NCI-H187 treated with DMSO at 0.1 percent for 48 hours (cell line): ENCODE data around the gene LILRB2.
"Not testable (repeated sequence)": the region's sequence is repeated elsewhere in the genome, so short reads cannot be mapped to it uniquely, and the experiment has no call there.

Experiments
- DNase-seq: peaks from one replicate; lab custom pipeline; 2025; lab: John Stamatoyannopoulos, UW

The LILRB2 gene

GRCh38 chr19:54272181-54272580 lies 8.7 kb downstream of the LILRB2 start:
- DNase-seq = not testable (repeated sequence)

DNA sequence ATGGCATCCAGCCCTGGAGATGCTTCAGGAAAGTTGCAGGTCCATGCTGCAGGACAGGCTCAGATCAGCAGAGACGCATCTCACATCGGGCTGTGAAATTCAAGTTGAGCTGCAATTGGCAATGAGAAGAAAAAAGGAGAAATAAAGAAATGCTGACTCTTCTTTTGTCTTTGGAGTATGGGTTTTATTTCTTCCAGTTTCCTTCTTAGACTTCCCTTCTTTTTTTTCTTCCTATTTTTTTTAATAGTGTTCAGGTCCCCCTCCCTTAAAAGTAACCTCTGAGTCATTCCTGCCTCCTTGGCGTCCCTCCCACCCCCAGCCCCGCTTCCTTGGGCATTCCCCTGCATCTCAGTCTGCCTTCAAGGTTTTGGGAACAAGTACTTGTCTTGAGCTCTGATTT lies 9.3 kb downstream of the LILRB2 start:
- DNase-seq = not testable (repeated sequence)

DNA sequence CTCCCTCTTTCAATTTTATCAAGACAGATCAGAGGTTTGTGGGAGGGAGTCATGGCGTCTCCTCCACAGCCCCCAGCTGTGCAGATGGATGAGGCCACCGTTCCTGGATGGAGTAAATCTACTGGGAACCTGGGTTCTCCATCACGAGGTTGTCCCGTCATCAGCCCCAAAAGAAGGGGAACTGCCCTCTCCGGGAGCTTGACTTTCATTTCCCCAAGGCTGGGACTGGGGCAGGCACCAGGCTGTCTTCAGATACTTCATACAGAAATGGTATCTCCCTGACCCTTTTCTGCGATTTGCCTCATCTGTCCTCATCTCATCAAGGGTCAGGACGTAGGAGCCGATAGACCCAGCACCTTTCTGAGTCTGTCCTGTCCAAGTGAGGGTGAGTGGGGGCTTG lies 9.8 kb downstream of the LILRB2 start:
- DNase-seq = no peak

DNA sequence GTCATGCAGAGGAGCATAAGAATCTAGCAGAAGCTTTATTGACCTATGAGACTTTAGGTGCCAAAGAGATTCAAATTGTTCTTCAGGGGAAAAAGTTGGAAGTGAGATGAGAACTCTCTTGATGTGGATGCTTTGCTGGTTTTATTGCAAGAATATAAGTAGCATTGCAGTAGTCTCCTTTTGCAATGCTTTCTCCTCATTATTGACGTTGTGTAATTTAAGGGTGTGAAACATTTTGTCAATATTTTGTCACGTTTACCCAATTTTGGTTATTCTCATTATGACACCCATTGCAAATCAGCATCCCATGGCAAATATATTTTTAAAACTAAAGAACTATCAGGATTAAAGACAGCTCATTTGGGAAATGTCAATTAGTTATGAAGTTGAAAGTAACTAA lies 12.0 kb downstream of the LILRB2 start:
- DNase-seq = no peak

- no peak for DNase-seq
These were observed 14.8 kb downstream of the LILRB2 start for GRCh38 chr19:54266133-54266532.

DNA sequence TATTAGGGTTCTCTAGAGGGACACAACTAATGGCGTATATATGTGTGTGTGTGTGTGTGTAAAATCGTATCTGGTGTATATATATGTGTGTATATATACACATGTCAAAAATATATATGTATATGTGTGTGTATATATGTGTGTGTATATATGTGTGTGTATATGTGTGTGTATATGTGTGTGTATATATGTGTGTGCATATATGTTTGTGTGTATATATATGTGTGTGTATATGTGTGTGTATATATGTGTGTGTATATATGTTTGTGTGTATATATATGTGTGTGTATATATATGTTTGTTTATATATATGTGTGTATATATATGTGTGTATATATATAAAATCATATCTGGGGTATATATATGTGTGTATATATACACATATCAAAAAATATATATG lies 18.4 kb downstream of the LILRB2 start:
- no peak for DNase-seq

GRCh38 chr19:54262066-54262465 lies 18.8 kb downstream of the LILRB2 start:
- no peak for DNase-seq

DNA sequence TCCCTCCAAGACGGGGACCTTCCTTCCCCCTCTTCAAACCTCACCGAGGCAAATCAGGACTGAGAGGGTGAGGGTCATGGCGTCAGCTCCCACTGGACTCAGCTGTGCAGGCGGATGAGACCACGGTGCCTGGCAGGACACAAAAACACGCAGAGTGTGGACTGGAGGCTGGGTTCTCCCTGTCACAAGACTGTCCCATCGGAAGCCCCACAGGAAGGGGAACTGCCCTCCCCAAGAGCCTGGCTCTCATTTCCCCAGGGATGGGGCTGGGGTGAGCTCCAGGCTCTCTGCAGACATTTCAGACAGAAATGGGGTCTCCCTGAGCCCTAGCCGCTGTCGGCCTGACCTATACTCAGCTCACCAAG lies 23.8 kb downstream of the LILRB2 start, which contains the start of gene LILRB5:
TSS of gene LILRB5 (minus strand) at position 158 of the 365 bp plus-strand sequence. CDS start at position 78, 80 bp downstream.
- DNase-seq = no peak

DNA sequence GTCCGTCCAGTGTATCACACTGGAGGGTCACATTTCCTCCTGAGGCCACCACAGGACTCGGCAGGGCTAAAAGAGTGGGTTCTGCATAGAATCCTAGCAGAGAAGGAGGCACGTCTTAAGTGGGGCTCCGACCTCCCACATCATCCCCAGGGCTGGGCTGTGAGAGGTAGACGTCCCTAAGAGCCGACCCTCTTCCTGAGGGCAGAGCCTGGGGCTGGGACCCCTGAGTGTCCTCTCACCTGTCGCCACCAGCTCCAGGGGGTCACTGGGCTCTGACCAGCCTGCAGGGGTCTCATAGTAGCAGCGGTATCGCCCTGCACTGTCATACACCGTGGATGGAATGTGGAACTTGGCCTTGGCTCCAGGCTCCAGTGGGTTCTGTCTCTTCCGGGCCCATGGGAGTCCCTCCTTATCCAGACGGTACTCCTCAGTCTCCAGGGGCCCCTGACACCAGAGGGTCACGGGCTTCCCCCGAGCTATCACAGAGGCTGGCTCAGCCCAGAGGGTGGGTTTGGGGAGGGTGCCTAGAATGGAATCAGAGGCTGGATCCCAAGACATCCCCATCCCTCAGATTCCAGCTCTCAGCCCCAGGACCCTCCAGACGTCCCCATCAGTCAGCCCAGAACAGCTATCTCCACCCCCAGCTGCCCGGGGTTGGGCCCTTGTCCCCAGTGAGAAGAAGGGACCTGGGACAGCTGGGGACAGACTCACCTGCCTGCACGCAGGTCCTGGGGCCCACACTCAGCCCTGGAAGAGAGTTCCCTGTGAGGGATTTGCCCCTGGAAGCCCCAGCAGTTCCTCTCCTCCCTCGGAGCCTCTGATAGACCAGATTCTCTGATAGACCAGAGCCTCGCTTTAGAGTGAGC lies 24.4 kb downstream of the LILRB2 start:
- DNase-seq = no peak

- DNase-seq = no peak
These were observed 25.7 kb downstream of the LILRB2 start for GRCh38 chr19:54255105-54255775.

DNA sequence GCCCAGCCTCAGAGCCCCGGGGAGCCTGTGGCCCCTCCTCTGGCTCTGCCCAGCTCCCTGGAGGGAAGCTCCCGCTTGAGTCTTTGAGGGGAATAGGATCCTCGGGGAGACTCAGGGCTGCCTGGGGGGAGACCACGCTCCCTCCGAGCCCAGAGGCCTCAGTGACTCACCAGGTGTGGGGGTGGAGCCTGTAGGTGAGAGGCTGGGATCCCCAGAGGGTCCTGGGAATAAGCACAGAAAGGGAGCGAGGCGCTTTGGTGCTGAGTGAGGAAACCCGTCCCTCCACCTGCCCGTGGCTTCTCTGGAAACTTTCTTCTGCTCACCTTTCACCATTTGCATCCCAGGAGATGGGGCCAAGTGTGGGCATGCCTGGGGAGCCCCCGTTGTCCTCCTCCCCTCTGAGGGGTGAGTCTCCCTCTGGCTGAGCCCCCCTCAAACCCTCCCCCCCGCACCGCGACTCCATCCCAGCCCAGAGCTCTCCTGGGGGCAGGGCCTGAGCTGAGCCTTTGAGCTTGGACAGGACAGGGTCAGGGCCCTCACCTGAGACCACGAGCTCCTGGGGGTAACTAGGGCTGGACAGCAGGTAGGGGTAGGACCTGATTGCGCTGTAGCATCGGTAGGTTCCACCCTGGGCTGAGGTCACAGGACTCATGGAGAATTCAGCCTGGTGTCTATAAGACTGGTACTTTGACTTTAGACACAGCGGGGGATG lies 26.6 kb downstream of the LILRB2 start:
- no peak for DNase-seq

DNA sequence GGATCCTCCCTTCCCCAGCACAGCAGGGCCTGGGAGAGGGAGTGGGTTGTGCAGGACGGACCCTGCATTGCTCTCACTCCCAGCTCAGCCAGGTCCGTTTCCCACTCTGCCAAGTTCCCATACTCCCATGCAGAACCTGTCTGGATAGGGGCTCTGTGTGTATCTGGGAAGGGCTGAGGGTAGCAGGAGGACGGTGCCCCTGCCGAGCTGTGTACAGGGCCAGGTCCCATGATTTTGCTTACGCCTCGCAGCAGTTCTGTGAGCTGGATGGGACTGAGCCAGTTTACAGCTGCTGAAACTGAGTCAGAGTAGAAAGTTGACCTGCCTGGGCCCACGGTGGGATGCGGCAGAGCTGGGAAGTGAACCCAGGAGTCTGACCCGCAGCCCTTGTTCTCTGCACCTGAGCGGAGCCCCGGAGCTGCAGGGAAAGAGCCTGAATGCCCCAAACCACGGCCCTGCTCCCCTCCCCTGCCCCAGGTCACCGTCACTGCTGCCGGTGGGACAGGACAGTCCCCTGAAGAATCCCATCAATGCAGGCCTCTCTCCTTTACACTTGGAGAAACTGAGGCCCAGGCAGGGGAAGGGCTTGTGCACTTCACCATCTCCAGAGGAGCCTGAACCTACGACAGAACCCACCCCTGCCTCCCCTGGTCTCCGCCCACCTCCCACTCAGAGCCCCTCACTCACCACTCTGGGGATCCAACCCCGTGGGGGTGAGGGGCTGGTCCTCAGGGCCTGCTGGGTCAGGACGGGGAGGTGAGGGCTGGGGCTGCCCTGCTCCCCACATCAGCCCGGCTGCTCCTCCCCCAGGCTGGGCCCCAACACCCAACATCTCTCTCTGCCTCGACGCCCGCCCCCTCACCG lies 27.3 kb downstream of the LILRB2 start:
- DNase-seq = no peak

- DNase-seq = no peak
These were observed 28.1 kb downstream of the LILRB2 start for GRCh38 chr19:54252845-54253244.

GRCh38 chr19:54252243-54252642 lies 28.7 kb downstream of the LILRB2 start:
- DNase-seq = no peak

GRCh38 chr19:54248016-54248601 lies 32.8 kb downstream of the LILRB2 start:
- no peak for DNase-seq

GRCh38 chr19:54247106-54247930 lies 33.6 kb downstream of the LILRB2 start:
- DNase-seq = no peak

DNA sequence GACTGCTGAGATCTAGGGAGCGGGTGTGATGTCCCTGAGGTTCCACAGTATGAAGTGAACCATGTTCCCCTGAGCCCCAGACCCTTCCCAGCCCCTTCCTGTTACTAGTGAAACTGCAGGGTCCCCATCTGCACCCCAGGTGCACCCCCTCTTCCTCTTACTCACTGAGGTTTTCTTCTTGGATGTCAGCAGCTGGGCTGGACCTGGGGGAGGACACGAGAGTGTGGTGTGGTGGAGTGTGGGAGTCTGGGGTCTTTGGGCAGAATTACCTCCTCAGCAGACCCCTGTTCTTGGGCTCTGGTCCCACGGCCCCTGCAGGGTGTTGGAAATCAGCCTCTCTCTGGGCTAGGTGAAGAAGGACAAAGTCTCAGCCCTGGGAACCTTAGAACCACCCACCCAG lies 35.0 kb downstream of the LILRB2 start:
- no peak for DNase-seq

DNA sequence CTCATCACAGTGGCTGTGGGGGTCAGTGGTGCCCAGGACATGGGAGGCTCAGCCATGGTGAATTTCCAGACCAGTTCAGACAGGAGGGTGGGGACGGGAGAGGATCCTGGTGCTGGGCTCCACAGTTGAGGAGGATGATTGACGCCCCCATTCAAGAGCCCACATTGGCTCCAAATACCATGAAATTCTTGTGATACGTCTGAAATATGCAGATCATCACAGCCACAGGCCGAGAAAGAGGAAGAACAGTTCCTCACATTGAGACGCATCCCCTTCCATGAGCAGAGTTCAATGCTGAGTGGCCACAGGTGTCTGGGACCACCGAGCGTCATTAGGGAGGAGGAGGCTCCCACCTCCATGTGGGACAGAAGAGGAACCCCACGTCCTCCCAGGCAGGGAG lies 37.1 kb downstream of the LILRB2 start:
- DNase-seq = not testable (repeated sequence)

GRCh38 chr19:54242646-54243045 lies 38.3 kb downstream of the LILRB2 start, which contains the start of gene LILRA6:
Gene LILRA6, minus strand, starts transcription at chr19:54242790.
- not testable (repeated sequence) for DNase-seq

- not testable (repeated sequence) for DNase-seq
These were observed 38.7 kb downstream of the LILRB2 start for GRCh38 chr19:54242234-54242633.
